CD14-positive monocyte (primary cell): ENCODE measurements around the gene USP9Y. TPM values are rescaled to one million over a fixed set of nuclear protein-coding genes. Genes with fewer than 3 reads are reported as not detected.

Experiments used
- DNase-seq, 3 donors: peaks; one replicate each; pipeline ENCODE4 v3.0.0-alpha.2; 2011 to 2022
- H2AFZ ChIP-seq: 2 replicates; pipeline ENCODE4 v1.6.0; 2012; ENCODE audit warnings: mild to moderate bottlenecking, low read depth, low read length, inconsistent platforms; ENCODE audit not compliant: insufficient read depth, poor library complexity, severe bottlenecking
- H3K27ac ChIP-seq, 2 donors: 1 replicate in 1 of 2; 2 replicates in 1 of 2; pipeline ENCODE4 v1.5.1; 2012 to 2013; ENCODE audit warnings: low read length in 2 of 2, control low read depth in 1 of 2, inconsistent platforms in 1 of 2, low read depth in 1 of 2, mild to moderate bottlenecking in 1 of 2
- H3K27me3 ChIP-seq, 2 donors: one replicate each; pipeline versions ENCODE4 v1.6.0 to v1.6.1; 2011 to 2013; ENCODE audit warnings: low read length in 2 of 2; ENCODE audit not compliant: control insufficient read depth in 2 of 2, insufficient read depth in 2 of 2
- H3K36me3 ChIP-seq, 2 donors: replicated peaks in 1 of 2; 1 replicate in 1 of 2; 2 replicates in 1 of 2; pipeline versions ENCODE4 v1.5.1 to v1.6.1; 2012 to 2013; ENCODE audit warnings: low read length in 2 of 2, control low read depth in 1 of 2, inconsistent platforms in 1 of 2, mild to moderate bottlenecking in 1 of 2; ENCODE audit not compliant: insufficient read depth in 2 of 2, control insufficient read depth in 1 of 2
- H3K4me1 ChIP-seq, 2 donors: 1 replicate in 1 of 2; 2 replicates in 1 of 2; pipeline versions ENCODE4 v1.5.1 to v1.6.1; 2012 to 2013; ENCODE audit warnings: low read length in 2 of 2, control low read depth in 1 of 2, inconsistent platforms in 1 of 2, mild to moderate bottlenecking in 1 of 2, moderate library complexity in 1 of 2; ENCODE audit not compliant: insufficient read depth in 2 of 2, control insufficient read depth in 1 of 2
- H3K4me2 ChIP-seq: replicated peaks from 2 replicates; pipeline ENCODE3; 2012; ENCODE audit warnings: low read length, moderate library complexity, mild to moderate bottlenecking; ENCODE audit not compliant: poor library complexity, severe bottlenecking; ENCODE audit errors: extremely low read depth
- H3K4me3 ChIP-seq, 3 experiments: fragments of 200-600 bp in 1 of 3; sonication (generic) in 1 of 3; replicated peaks in 1 of 3; 1 replicate in 2 of 3; 2 replicates in 1 of 3; pipeline ENCODE4 v1.5.1; 2011 to 2013; ENCODE audit warnings: low read length in 3 of 3, mild to moderate bottlenecking in 3 of 3, control low read depth in 2 of 3, low read depth in 2 of 3, inconsistent platforms in 1 of 3, moderate library complexity in 1 of 3
- H3K79me2 ChIP-seq: 2 replicates; pipeline ENCODE4 v1.6.0; 2012; ENCODE audit warnings: mild to moderate bottlenecking, control low read depth, inconsistent platforms, low read length, moderate library complexity; ENCODE audit not compliant: insufficient read depth
- H3K9ac ChIP-seq: 2 replicates; pipeline ENCODE4 v1.6.0; 2017; ENCODE audit warnings: low read length, mild to moderate bottlenecking; ENCODE audit not compliant: insufficient read depth, poor library complexity, severe bottlenecking
- H3K9me3 ChIP-seq, 2 donors: replicated peaks in 1 of 2; 1 replicate in 1 of 2; 2 replicates in 1 of 2; pipeline versions ENCODE4 v1.5.1 to v1.6.1; 2012 to 2013; ENCODE audit warnings: low read length in 2 of 2, control low read depth in 1 of 2; ENCODE audit not compliant: control insufficient read depth in 1 of 2, insufficient read depth in 1 of 2
- H4K20me1 ChIP-seq: 2 replicates; pipeline ENCODE4 v1.6.0; 2012; ENCODE audit warnings: mild to moderate bottlenecking, low read length, control low read depth, moderate library complexity; ENCODE audit not compliant: insufficient read depth
- H3K27ac Mint-ChIP-seq, 7 donors: one replicate each; pipeline ENCODE4 v1.8.0; 2020; ENCODE audit warnings: mild to moderate bottlenecking in 7 of 7, mixed read lengths in 7 of 7, moderate library complexity in 6 of 7, inconsistent platforms in 2 of 7
- H3K27me3 Mint-ChIP-seq, 3 donors: one replicate each; pipeline ENCODE4 v1.8.0; 2021 to 2022; ENCODE audit warnings: low read depth in 3 of 3, mild to moderate bottlenecking in 3 of 3, mixed read lengths in 3 of 3, moderate library complexity in 3 of 3, inconsistent platforms in 1 of 3
- H3K36me3 Mint-ChIP-seq, 2 donors: one replicate each; pipeline ENCODE4 v1.8.0; 2020; ENCODE audit warnings: mixed read lengths in 2 of 2, inconsistent platforms in 1 of 2, mild to moderate bottlenecking in 1 of 2
- H3K4me1 Mint-ChIP-seq: one replicate; pipeline ENCODE4 v1.8.0; 2020; ENCODE audit warnings: mild to moderate bottlenecking, mixed read lengths
- H3K4me3 Mint-ChIP-seq, 2 donors: one replicate each; pipeline ENCODE4 v1.8.0; 2020; ENCODE audit warnings: mild to moderate bottlenecking in 2 of 2, mixed read lengths in 2 of 2, moderate library complexity in 1 of 2
- H3K9me3 Mint-ChIP-seq, 7 donors: one replicate each; pipeline ENCODE4 v1.8.0; 2020 to 2022; ENCODE audit warnings: mixed read lengths in 7 of 7, mild to moderate bottlenecking in 6 of 7, moderate library complexity in 6 of 7, inconsistent platforms in 2 of 7
- WGBS: methylation state at CpG from one replicate; pipeline ENCODE4 v1.1.5; 2013; ENCODE audit warnings: missing lambda C conversion rate; ENCODE audit not compliant: insufficient coverage; 5-methylcytosine and 5-hydroxymethylcytosine counted together
- intact Hi-C, 2 donors: fragments of 100-400 bp; cut with micrococcal nuclease; formaldehyde crosslinking; loops; one replicate each; pipeline versions ENCODE4 v1.15.0 to v1.15.1; 2023
- polyA plus RNA-seq, 3 donors: library from polyadenylated mRNA; depleted of rRNA in 1 of 3; unstranded in 2 of 3; stranded (reverse) in 1 of 3; fragments of 300-500 nt in 2 of 3; fragments of >200 nt in 1 of 3; fragmentation: Illumina TruSeq in 2 of 3; gene quantifications; 1 replicate in 2 of 3; 2 replicates in 1 of 3; pipeline ENCODE4 v1.2.3, GENCODE V29; 2012 to 2021
- TF ChIP-seq, protein P1 (sequence below): fragments of 200-600 bp; IDR thresholded peaks from one replicate; pipeline ENCODE4 v1.8.0; 2022; ENCODE audit warnings: antibody characterized with exemption, mild to moderate bottlenecking

Gene USP9Y
- polyA plus RNA-seq, 3 donors, result not detected

DNA sequence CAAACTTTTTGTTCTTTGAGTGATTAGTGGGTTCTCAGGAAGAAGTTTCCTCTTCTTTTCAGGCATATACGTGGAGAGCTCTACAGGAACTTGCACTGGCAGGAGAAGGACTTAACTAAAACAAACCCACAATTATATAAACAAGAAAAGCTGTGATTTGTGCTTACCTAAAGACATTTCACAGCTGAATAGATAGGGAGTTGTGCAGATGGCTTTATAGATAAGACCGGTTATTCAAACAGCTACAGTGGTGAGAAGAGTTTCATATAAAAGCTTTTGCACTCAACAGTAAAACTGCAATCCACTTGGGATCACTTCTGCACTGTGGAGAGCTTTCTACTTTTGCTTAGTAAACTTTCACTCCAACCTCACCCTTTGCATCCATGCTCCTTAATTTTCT lies 197.6 kb downstream of the USP9Y start:
- H3K4me3 Mint-ChIP-seq, result no peak overlapping the region
- no peak overlapping the region for H3K27ac Mint-ChIP-seq
- peaks cover 0 to 6% (median 2%) of the 10 kb centered on the region in 3 donors for H3K27me3 Mint-ChIP-seq
- Histone ChIP-seq H3K4me1 (no peaks in the 10 kb centered on the region), H2AFZ (no peak overlapping the region), H3K27ac (no peak overlapping the region), H3K4me2 (no peak overlapping the region), H3K4me3 (no peak overlapping the region), H3K27me3 (no peaks in the 10 kb centered on the region), H3K9me3 (no peaks in the 10 kb centered on the region), H3K79me2 (no peaks in the 10 kb centered on the region), H3K9ac (no peak overlapping the region), H4K20me1 (no peaks in the 10 kb centered on the region), H3K36me3 (no peaks in the 10 kb centered on the region)
- peaks cover 0 to 2% (median 0%) of the 10 kb centered on the region in 7 donors for H3K9me3 Mint-ChIP-seq
- H3K36me3 Mint-ChIP-seq, result no peaks in the 10 kb centered on the region
- no peaks in the 10 kb centered on the region for H3K4me1 Mint-ChIP-seq
- TF ChIP-seq, protein P1, sequence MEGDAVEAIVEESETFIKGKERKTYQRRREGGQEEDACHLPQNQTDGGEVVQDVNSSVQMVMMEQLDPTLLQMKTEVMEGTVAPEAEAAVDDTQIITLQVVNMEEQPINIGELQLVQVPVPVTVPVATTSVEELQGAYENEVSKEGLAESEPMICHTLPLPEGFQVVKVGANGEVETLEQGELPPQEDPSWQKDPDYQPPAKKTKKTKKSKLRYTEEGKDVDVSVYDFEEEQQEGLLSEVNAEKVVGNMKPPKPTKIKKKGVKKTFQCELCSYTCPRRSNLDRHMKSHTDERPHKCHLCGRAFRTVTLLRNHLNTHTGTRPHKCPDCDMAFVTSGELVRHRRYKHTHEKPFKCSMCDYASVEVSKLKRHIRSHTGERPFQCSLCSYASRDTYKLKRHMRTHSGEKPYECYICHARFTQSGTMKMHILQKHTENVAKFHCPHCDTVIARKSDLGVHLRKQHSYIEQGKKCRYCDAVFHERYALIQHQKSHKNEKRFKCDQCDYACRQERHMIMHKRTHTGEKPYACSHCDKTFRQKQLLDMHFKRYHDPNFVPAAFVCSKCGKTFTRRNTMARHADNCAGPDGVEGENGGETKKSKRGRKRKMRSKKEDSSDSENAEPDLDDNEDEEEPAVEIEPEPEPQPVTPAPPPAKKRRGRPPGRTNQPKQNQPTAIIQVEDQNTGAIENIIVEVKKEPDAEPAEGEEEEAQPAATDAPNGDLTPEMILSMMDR, result no peak
- no CpG with 5 or more reads among the region's 2 CpGs for WGBS
- no peak for DNase-seq
- intact Hi-C loops, result no loop called here

DNA sequence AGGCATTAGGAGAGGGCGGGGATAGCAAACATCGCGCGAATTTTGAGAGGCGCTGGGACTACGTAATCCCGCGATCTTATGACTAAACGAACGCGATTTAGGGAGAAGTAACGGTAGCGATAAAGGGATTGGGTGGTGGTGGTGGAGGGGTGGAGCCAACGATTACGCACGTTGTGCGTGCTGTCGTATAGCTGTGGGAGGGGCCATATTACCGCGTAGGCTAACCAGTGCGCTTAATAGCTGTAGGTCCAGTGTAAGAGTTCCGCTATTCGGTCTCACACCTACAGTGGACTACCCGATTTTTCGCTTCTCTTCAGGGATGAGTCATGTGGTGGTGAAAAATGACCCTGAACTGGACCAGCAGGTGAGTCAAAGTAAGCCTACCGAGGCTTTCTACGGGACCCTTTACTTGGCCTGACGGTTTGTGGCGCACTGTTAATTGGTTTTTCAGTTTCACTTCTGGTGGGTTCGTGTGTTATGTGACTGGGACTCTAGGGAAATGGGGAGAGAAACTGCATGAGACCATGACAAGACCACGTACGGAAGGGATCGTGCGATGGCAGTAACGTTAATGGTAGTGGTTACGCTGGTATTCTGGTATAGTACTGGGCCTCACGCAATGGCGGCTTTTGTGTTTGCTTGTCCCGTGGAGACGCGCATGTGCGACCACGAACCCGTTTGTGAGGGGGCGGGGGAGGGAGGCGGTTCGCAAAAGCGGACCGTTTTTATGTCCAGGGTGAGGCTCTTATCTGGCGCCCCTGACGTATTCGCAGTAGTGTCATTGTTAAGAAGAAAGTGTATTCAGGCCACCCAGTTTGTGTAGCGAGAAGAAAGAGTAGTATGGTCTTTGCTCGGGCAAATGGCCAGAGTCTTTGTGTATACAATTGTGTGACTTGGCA lies 203.8 kb downstream of the USP9Y start, which contains the start of gene DDX3Y:
Gene DDX3Y (plus strand): TSS at position 251 of the 899 bp plus-strand sequence. CDS start 69 bp downstream, at position 320.
- H3K9ac ChIP-seq, result no peak within 1 kb of the TSS
- TF ChIP-seq, protein P1, result no peak
- peaks cover 0 to 18% of the 10 kb centered on the region in 2 donors for H3K4me1 ChIP-seq
- H3K4me2 ChIP-seq, result no peak within 1 kb of the TSS
- H3K27me3 ChIP-seq, result no peaks in the 10 kb centered on the region
- Mint-ChIP-seq H3K4me3 (peak within 1 kb of the TSS; percentile 97), H3K4me1 (peaks cover 14% of the 10 kb centered on the region), H3K27me3 (peaks cover 0 to 3% (median 2%) of the 10 kb centered on the region in 3 donors), H3K36me3 (peaks cover 0 to 6% of the 10 kb centered on the region in 2 donors), H3K9me3 (peaks cover 0 to 6% (median 0%) of the 10 kb centered on the region in 7 donors), H3K27ac (peak within 1 kb of the TSS in 2 of 7 donors; percentile 99)
- intact Hi-C loops, result loop anchor here in 1 of 2 donors (10.0 kb wide), 1 partner anchor 800 kb away; the partner anchor contains the start of gene TMSB4Y
- peaks cover 0 to 4% of the 10 kb centered on the region in 2 donors for H3K9me3 ChIP-seq
- H3K27ac ChIP-seq, result peak within 1 kb of the TSS in 1 of 2 donors; percentile 99
- peaks cover 0 to 2% of the 10 kb centered on the region in 2 donors for H3K36me3 ChIP-seq
- WGBS, result under 1% methylated on average over 32 of the region's 54 CpGs
- H3K4me3 ChIP-seq, result peak within 1 kb of the TSS in 1 of 3 experiments; percentile 95
- peak in 2 of 3 donors; percentile 94 to 97 for DNase-seq
- no peaks in the 10 kb centered on the region for H4K20me1 ChIP-seq
- H3K79me2 ChIP-seq, result no peaks in the 10 kb centered on the region
- H2AFZ ChIP-seq, result no peak within 1 kb of the TSS
